Activated naive CD4-positive, alpha-beta T cell (primary cell): ENCODE results near the gene SLC49A3.
A peak's percentile ranks its signal among the peaks of the same experiment; 100 is the strongest.
"Not testable (repeated sequence)": the region's sequence is repeated elsewhere in the genome, so short reads cannot be mapped to it uniquely, and the experiment has no call there.

Experiments
- DNase-seq, 4 experiments: peaks; one replicate each; lab custom pipeline; 2025; lab: John Stamatoyannopoulos, UW

Gene SLC49A3

DNA sequence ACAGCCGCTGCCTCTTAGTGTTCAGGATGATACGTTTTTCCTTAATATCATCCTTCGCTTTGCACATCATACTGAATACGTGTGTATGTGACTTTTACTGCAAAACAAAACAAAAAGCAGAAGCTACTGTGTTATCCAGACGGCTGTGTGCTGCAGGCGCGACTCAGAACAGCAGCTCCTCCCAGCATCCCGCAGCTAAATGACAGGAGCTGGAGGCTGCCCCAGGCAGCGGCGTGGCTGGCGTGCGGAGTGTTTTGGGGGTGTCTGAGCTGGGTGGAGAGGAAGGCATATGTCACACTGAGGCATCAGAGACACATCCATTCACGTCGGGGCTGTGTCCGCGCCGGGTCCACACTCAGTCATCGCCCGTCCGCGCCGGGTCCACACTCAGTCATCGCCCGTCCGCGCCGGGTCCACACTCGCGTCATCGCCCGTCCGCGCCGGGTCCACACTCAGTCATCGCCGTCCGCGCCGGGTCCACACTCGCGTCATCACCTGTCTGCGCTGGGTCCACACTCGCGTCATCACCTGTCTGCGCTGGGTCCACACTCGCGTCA lies 33.3 kb upstream of the SLC49A3 start:
- DNase-seq: no peak

DNA sequence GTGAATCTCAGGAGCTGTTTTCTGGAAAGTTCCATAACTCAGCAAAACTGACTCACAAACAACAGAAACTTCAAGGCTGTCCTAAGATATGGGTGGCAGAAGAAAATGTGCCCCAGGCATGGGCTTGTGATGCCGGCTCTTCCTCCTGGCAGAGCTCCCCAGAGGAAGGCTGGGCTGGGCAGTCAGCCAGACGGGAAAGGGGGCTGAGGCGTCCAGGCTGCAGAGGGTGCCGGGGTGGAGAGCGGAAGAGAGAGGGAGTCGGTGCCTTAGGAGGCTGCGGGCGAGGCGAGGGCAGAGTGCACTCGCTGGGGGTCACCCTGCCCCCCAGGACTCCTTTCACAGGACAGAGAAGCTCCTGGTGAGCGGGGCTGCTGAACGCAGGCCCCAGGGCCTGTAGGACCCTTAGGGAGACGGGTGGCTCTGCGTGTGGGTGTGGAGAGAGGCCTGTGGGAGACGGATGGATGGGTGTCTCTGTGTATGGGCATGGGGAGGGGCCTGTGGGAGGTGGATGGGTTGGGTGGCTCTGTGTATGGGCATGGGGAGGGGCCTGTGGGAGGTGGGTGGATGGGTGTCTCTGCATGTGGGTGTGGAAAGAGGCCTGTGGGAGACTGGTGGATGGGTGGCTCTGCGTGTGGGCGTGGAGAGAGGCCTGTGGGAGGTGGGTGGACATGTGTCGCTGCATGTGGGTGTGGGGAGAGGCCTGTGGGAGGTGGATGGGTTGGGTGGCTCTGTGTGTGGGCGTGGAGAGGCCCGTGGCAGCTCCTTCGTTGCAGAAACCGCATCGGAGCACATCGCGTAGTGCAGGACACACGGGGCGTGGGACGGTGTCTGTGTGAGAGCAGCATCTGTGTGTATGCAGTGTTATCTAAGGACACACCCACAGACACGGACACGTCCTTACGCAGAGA lies 32.6 kb upstream of the SLC49A3 start:
- no peak for DNase-seq

- no peak for DNase-seq
Measured at GRCh38 chr4:720111-720860, 31.3 kb upstream of the SLC49A3 start.

- DNase-seq: no peak
Measured at GRCh38 chr4:718460-718859, 29.5 kb upstream of the SLC49A3 start.

- no peak for DNase-seq
Measured at GRCh38 chr4:717601-718320, 28.8 kb upstream of the SLC49A3 start.

- no peak for DNase-seq
Measured at GRCh38 chr4:714087-714486, 25.1 kb upstream of the SLC49A3 start.

GRCh38 chr4:712916-713632 lies 24.1 kb upstream of the SLC49A3 start:
- no peak for DNase-seq

DNA sequence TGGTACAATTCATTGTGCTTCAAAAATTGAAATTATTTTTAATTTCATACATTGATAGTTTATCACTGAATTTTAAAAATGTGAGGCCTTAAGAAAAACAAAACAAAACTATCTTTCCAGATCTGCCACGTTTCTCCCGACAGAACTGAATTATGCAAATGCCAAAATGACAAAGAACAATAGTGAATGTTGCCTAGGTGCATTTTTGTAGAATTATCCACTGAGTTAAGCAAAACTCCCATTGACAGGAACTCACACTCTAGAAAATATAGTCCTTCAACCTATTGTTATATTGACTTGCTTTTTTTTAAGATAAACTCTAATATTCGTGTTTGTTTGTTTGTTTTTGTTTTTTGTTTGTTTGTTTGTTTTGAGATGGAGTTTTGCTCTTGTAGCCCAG lies 23.1 kb upstream of the SLC49A3 start:
- no peak for DNase-seq

DNA sequence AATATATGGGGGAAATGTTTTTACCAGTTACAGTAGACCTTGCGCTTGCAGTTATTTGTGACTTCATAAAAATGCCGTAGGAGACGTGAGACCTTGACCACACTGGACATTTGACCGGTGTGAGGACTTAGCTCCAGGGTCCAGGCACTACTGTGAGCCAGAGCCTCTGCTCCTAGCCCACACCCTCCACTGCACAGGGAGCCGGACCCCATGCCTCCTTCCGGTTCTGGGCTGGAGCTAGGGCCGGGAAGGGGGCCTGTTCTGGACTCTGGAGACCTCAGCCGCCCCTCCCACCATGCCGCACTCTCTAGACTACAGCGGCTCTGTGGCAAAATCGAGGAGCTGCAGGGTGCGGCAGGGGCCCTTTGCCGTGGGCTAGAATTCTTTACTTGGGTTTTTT lies 22.0 kb upstream of the SLC49A3 start:
- DNase-seq: no peak

GRCh38 chr4:710116-710515 lies 21.2 kb upstream of the SLC49A3 start:
- no peak for DNase-seq

GRCh38 chr4:709348-709747 lies 20.4 kb upstream of the SLC49A3 start:
- DNase-seq: no peak

DNA sequence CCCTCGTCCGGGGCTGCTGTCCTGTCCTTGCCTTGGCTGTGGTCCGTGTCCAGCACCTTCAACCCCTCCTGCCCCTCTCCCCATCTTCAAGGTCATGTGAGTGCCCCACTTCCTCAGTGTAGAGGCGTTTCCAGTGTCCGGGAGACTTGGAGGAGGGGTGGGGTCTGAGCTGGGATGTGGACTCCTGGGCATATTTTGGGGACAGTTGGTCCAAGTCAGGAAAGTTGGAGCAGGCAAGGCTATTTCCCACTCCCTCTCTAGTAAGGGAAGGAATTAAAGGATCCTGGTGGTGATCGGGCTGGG lies 19.6 kb upstream of the SLC49A3 start:
- DNase-seq: no peak

- DNase-seq: no peak
Measured at GRCh38 chr4:707929-708630, 19.1 kb upstream of the SLC49A3 start.

GRCh38 chr4:706834-707598 lies 18.1 kb upstream of the SLC49A3 start:
- DNase-seq: no peak

GRCh38 chr4:706083-706633 lies 17.2 kb upstream of the SLC49A3 start:
- DNase-seq: not testable (repeated sequence)

- DNase-seq: peak; percentile 93 to 98 (median 98)
Measured at GRCh38 chr4:705278-706082, 16.5 kb upstream of the SLC49A3 start, which contains the start of gene PCGF3. Gene PCGF3 (plus strand): TSS chr4:705832. CDS start chr4:733681, 27,849 bp downstream.

GRCh38 chr4:704971-705277 lies 16.0 kb upstream of the SLC49A3 start:
- DNase-seq: no peak

GRCh38 chr4:704198-704891 lies 15.4 kb upstream of the SLC49A3 start:
- no peak for DNase-seq
